GM12892 (cell line): Measurements from ENCODE around the gene KRT15.

Experiments used
- POLR2A ChIP-seq: IDR thresholded peaks from 2 replicates; pipeline ENCODE4 v1.6.1; 2011; ENCODE audit warnings: low read depth, low read length, control low read depth
- POLR2AphosphoS5 ChIP-seq: IDR thresholded peaks from 2 replicates; pipeline ENCODE4 v1.6.1; 2011; ENCODE audit warnings: low read depth, low read length, control low read depth

- no peak for TF ChIP-seq POLR2A
- TF ChIP-seq POLR2AphosphoS5 = no peak
Measured at GRCh38 chr17:41511716-41512115, 7.0 kb downstream of the KRT15 start.
